ENCODE data around the gene LGI4. TPM values are rescaled to one million over a fixed set of nuclear protein-coding genes. Genes with fewer than 3 reads are reported as not detected.
"Not testable (repeated sequence)": the region's sequence is repeated elsewhere in the genome, so short reads cannot be mapped to it uniquely, and the experiment has no call there.

LGI4 gene
- polyA plus RNA-seq, 4 donors, result 2.9 to 4.0 (median 3.3) TPM

DNA sequence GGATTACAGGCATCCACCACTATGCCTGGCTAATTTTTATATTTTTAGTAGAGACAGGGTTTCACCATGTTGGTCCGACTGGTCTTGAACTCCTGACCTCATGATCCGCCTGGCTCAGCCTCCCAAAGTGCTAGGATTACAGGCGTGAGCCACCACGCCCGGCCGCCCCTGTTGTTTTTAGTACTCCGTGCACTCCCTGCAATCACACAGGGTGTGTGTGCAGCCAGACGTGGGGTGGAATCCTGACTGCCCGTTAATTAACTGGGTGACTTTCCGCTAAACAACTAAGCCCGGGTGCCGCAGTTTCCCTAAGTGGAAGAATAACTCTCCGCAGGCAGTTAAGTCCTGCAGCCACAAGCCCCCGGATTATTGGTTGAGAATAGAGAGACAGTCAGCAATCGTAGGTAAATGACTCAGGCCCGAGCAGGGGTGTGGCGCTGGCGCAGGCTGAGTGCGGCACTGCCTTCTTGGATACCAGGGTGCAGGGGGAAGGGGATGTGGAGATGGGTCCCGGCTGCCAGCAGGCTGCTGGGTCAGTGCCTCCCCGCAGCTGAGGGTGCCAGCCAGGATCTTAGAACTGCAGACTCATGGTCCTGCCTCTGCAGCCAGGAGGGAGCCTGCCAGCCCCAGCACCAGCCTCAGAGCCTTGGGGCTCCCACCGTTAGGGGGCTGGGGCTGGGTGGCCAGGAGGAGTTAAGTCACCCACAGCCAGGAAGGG, 25.3 kb downstream of the LGI4 start:
- DNase-seq (ENCODE audit: low read depth in 4 of 4, low spot score in 2 of 4), result no peak

GRCh38 chr19:35108730-35109129, 26.1 kb downstream of the LGI4 start:
- no peak for DNase-seq (ENCODE audit: low read depth in 4 of 4, low spot score in 2 of 4)

GRCh38 chr19:35107545-35107944, 27.3 kb downstream of the LGI4 start:
- no peak for DNase-seq (ENCODE audit: low read depth in 4 of 4, low spot score in 2 of 4)

- no peak for DNase-seq (ENCODE audit: low read depth in 4 of 4, low spot score in 2 of 4)
Measured at GRCh38 chr19:35106898-35107541, 27.8 kb downstream of the LGI4 start.

GRCh38 chr19:35106291-35106583, 28.6 kb downstream of the LGI4 start:
- no peak for DNase-seq (ENCODE audit: low read depth in 4 of 4, low spot score in 2 of 4)

- DNase-seq (ENCODE audit: low read depth in 4 of 4, low spot score in 2 of 4), result no peak
Measured at GRCh38 chr19:35105411-35106290, 29.2 kb downstream of the LGI4 start.

- DNase-seq (ENCODE audit: low read depth in 4 of 4, low spot score in 2 of 4), result no peak
Measured at GRCh38 chr19:35105047-35105410, 29.8 kb downstream of the LGI4 start.

DNA sequence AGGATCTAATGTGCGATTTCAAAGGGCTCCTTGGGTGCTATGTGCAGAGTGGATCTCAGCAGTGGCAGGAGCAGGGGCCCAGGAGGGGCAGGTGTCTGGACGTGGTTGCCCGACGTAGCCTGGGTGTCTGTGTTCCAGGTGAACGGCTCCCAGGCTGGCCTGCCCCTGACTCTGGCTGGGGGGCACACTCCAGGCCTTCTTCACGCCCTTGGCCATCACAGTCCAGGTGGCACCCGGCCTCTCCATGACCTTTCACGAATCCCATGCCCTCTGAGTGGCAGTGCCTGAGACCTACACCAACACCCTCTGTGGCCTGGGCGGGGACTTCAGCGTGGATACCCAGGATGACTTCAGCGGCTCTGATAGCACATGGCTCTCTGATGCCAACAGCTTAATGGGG, 30.5 kb downstream of the LGI4 start:
- no peak for DNase-seq (ENCODE audit: low read depth in 4 of 4, low spot score in 2 of 4)

GRCh38 chr19:35103614-35104013, 31.2 kb downstream of the LGI4 start:
- not testable (repeated sequence) for DNase-seq (ENCODE audit: low read depth in 4 of 4, low spot score in 2 of 4)

DNA sequence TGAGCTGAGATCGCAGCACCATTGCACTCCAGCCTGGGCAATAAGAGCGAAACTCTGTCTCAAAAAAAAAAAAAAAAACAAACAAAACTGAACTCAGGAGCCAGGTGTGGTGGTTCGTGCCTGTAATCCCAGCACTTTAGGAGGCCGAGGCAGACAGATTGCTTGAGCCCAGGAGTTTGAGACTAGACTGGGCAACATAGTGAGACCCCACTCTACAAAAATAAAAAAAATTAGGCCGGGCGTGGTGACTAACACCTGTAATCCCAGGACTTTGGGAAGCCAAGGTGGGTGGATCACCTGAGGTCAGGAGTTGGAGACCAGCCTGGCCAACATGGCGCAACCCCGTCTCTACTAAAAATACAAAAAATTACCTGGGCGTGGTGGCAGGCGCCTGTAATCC, 32.9 kb downstream of the LGI4 start:
- not testable (repeated sequence) for DNase-seq (ENCODE audit: low read depth in 4 of 4, low spot score in 2 of 4)

DNA sequence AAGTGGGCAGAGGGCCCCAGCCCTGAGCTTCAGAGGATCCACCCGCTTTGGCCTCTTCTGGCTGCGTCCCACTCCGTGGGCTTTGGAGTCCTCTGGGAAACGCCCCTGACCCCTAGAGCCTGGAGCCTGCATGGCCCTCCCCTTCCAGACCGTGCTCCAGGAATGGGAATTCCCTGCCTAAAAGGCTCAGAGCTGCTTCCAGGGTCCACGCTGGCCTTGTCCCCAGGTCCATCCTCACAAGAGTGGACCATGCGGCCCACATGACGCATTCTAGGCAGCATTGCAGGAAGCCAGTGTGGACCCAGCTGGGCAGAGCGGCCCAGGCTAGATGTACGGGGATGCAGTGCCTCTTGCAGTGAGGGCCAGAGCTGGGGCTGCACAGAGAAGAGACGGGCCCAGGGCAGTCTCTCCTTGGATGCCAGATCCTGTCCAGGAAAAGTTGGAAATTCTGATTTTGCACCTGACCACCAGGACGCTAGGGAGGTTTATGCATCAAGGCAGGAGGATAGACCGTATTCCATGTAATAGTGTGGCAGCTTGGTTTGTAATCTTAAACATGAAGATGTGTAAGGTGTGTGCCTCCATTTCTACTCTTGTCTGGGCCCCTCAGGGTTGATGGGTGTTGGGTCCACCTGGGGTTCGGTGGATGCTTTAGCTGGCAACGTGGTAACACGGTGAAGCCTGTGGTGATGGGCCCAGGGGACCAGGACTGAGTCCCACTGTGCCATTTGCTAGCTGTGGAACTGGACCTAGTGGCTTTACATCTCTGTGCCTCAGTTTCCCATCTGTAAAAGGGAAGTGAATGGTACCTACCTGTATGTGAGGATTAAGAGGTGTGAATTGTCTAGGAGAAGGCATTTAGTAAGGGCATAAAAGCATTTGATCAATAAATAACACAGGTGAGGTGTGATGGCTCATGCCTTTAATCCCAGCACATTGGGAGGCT, 34.0 kb downstream of the LGI4 start:
- no peak for DNase-seq (ENCODE audit: low read depth in 4 of 4, low spot score in 2 of 4)

DNA sequence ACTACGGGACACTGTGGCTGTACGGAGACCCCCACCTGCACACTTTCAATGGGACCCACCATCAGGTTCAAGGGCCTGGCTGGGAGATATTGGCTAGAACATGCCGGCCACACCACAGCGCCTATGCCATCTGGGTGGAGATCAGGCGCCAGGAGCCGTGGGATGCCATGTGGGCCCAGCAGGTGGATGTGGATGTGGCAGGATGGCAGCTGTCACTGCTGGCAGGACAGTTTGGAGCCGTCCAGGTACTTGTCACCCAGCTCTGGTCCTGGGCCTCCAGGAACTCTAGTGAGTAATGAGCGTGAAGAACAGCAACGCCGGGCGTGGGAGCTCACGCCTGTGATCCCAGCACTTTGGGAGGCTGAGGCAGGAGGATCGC, 35.0 kb downstream of the LGI4 start:
- DNase-seq (ENCODE audit: low read depth in 4 of 4, low spot score in 2 of 4), result no peak

DNA sequence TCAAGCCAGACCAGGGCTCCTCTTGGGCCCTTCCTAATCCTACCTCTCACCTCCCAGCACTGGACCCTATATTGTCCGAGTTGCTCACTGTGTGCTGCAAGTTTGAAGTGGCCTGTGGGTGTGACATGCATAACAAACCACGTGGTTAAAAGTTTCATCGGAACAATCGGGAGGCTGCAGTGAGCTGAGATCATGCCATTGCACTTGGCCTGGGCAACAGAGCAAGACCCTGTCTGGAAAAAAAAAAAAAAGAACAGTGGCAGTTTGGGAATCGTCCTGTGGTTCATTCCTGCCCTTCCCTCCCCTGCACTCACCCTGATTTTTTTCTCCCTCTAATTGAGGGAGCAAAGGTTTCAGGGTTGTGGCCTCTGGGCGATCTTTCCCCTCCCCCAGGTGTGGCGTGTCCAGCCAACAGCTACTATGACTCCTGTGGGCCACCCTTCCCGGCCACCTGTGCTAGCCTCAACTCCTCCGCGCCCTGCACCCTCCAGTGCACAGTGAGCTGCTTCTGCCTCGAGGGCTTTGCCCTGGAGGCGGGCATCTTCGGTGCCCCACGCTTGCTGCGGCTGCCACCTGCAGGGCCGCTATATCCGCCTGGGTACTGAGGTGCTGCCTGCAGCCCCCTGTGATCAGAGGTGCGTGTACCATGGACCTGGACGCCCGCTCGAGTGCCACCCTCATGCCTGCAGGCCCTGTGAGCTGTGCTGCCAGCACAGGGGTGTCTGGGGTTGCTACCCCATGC, 35.5 kb downstream of the LGI4 start:
- no peak for DNase-seq (ENCODE audit: low read depth in 4 of 4, low spot score in 2 of 4)

DNA sequence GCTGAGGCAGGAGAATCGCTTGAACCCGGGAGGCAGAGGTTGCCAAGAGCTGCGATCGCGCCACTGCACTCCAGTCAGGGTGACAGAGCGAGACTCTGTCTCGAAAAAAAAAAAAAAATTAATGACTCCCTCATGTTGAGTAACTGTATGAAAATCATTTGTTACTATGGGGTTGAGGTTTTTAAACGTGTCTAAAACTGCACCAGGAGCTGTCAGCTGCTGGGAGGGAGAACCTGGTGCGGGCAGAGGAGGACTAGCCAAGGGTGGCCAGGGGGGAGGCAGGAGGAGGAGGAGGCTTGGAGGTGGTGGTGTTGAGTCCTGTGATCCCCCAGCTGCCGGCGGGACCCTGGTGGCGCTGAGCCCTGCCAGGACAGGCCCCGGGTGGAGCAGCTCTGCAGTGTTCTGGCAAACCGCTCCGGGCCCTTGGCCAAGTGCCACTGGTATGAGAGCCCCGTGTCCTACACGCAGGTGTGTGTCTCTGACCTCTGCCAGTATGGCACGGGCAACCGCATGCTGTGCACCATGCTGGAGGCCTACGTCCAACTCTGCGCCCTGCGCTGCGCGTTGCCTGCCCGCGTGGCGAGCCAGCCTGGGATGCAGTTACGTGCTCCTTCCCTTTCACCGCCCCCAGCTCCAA, 36.3 kb downstream of the LGI4 start:
- DNase-seq (ENCODE audit: low read depth in 4 of 4, low spot score in 2 of 4), result no peak

- DNase-seq (ENCODE audit: low read depth in 4 of 4, low spot score in 2 of 4), result no peak
Measured at GRCh38 chr19:35095667-35096368, 39.0 kb downstream of the LGI4 start.

- no peak for DNase-seq (ENCODE audit: low read depth in 4 of 4, low spot score in 2 of 4)
Measured at GRCh38 chr19:35094656-35095055, 40.2 kb downstream of the LGI4 start.

DNA sequence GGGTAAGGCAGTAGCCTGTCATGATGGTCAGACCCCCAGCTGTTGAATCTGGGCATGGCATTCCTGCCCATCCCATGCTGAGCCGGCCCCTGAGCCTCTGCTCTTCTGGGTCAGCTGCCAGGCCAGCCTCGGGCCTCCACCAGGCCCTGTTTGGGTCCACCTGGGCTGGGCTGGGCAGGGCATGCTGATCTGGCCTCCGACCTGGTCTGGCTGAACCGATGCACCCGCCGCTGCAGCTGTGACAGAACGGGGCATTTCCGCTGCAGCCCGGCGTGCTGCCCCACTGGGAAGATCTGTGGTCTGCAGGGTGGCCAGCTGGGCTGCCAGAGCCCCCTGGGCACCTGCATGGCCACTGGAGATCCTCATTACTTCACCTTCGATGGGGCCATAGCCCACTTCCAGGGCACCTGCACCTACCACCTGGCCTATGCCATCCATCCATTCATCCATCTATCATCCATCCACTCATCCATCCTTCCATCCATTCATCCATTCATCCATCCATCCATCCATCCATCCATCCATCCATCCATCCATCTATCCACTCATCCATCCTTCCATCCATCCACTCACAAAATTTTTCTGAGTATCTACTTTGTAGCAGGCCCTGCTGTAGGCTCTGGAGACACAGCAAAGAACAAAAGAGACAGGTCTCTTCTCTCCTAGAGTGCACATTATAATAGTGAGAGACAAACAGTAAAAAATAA, 40.8 kb downstream of the LGI4 start:
- DNase-seq (ENCODE audit: low read depth in 4 of 4, low spot score in 2 of 4), result no peak

DNA sequence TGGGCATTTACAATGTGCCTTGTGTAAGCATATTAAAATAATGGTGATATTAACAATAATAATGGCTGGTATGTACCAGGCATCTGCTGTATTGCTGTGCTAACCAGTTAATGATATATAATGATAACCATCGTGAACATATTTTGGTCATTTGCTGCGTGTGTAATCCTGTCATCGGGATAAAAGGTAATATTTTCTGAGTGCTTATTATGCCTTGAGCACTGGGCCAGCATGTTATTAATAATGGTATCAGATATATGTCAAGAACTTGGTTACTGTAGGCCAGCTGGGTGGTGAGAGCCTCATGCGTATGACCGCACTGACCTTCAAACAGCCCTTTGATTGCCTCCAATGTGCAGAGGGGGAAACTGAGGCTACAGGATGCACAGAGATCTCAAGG, 41.4 kb downstream of the LGI4 start:
- no peak for DNase-seq (ENCODE audit: low read depth in 4 of 4, low spot score in 2 of 4)

Data from left renal cortex interstitium (tissue), 4 donors.